Hematopoietic multipotent progenitor cell (in vitro differentiated cells): ENCODE data around the gene NKIRAS2. TPM values are rescaled to one million over a fixed set of nuclear protein-coding genes. Genes with fewer than 3 reads are reported as not detected.
"Not testable (repeated sequence)": the region's sequence is repeated elsewhere in the genome, so short reads cannot be mapped to it uniquely, and the experiment has no call there.

Experiments used
- DNase-seq, 3 donors: peaks; one replicate each; pipeline ENCODE4 v3.0.0-alpha.2; 2011 to 2015; ENCODE audit warnings: low read depth in 2 of 3, low spot score in 2 of 3
- total RNA-seq: library from RNA; depleted of rRNA; stranded (reverse); fragments of >200 nt; gene quantifications from one replicate; pipeline ENCODE4 v1.2.3, GENCODE V29; 2012

NKIRAS2 gene
- total RNA-seq, 1 donor = 40.9 TPM

- no peak for DNase-seq
Observed at GRCh38 chr17:41996855-41997164, 23.1 kb upstream of the NKIRAS2 start.

DNA sequence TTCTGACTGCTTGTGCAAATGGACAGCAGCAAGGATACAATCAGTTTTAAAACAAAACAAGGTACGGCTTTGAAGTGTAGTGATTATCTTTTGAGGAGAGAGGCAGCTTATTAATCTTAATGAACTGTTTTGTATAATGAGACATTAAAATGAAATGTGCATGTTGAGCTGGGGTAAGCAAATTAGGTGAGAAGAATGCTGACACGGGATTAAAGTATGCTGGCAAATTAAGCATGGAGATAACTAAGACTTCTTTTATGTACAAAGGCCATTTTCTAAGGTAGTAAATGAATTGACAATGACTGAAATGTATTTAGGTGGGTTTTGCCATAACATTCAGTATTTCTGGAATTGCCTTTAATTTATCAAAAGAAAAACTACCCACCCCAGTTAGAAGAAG is 21.4 kb upstream of the NKIRAS2 start:
- no peak for DNase-seq

GRCh38 chr17:42000413-42001133 is 19.3 kb upstream of the NKIRAS2 start:
- no peak for DNase-seq

- DNase-seq = no peak
Observed at GRCh38 chr17:42001729-42002128, 18.2 kb upstream of the NKIRAS2 start.

GRCh38 chr17:42002175-42002791 is 17.6 kb upstream of the NKIRAS2 start:
- no peak for DNase-seq

DNA sequence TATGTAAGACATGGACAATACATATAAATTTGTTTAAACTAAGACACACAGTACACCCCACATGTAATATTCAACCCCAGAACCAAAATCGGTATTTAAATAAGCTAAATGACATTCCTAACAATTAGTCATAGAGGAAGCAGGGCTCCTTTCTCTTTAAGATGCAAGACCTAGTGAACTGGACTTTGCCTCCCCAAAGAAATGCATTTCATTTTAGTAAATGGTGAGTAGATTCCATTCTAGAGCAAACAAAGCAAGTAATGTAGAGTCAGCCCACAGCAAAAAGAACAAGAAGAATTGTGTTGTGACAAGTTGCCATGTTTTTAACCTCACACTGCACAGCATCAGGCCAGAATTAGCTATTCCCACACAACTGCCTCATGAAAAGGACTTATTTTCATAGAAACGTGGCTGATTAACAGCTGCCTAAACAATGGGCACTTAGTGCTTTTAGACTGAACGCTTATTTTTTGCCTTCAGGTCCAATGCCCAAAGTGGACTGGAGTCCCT is 17.0 kb upstream of the NKIRAS2 start:
- no peak for DNase-seq

DNA sequence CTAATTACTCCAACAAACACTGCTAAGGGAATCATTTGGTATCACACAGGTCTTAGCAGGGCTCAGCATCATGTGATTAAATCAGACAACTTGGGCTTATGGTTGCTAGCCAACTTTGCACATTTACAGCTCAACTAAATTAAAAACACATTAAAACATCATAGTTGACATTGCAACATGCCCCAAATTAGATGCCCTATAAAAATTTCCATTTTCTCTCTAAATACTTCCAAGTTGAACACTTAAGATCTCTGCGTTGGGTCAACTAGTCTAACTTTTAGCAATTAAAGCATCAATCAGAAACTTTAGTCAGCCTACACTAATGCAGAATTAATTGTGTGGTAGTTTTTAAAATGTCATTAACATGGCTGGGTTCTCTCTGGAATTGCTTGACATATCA is 14.7 kb upstream of the NKIRAS2 start:
- DNase-seq = no peak

DNA sequence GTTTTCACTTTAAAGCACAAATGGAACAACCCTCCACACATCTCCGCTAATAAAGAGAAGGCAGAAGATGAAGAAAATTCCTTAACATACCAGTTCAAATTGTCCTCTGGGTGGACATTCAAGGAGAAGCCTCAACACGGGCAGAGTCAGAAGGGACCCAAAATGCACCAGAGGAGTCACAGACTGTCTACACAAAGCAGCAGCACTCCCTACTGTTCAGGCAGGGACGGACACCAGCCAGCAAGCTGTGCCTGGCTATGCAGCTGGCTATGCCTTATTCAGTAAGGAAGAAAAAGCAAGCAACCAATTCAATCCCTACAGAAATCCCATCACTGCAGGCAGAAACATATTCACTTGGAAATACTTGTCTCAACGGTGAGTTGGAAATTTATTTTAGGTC is 10.7 kb upstream of the NKIRAS2 start:
- no peak for DNase-seq

- not testable (repeated sequence) for DNase-seq
Observed at GRCh38 chr17:42010266-42010680, 9.6 kb upstream of the NKIRAS2 start.

DNA sequence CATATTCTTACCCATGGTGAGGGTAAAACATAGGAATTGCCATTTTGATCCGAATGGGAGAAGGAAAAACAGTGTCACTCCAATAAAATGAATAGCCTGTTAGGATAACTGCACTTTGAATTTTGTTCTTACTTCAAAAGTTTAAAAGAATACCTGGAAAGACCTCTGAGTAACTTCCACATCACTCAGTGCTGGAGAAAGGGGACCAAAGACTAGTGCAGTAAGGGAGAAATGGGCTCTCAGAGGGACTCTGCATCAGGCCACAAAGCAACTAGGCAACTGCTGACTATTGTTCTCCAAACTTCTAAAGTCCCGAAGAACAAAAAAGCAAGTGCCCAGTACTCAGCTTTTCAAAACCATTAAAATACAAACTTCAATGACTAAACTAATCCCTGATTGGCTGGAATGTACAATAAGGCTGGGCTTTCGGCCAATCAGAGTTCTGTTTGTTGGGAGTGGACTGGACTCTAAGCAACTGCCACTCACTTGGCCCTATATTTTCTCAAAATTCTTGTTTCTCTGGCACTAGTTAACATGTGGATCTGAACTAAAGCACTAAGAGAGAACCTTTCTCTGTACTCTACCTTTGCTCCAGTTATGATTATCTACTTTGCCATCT is 8.9 kb upstream of the NKIRAS2 start:
- DNase-seq = peak in 1 of 3 donors; percentile 32

GRCh38 chr17:42012363-42012762 is 7.5 kb upstream of the NKIRAS2 start:
- DNase-seq = not testable (repeated sequence)

DNA sequence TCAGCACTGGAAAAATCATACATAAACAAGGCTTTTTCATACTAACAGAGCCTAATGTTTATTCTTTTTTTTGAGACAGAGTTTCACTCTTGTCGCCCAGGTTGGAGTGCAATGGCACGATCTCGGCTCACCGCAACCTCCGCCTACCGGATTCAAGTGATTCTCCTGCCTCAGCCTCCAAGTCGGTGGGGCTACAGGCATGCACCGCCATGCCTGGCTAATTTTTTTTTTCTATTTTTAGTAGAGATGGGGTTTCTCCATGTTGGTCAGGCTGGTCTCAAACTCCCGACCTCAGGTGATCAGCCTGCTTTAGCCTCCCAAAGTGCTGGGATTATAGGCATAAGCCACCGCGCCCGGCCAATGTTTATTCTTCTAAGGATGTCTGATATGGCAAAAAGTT is 6.2 kb upstream of the NKIRAS2 start:
- not testable (repeated sequence) for DNase-seq

DNA sequence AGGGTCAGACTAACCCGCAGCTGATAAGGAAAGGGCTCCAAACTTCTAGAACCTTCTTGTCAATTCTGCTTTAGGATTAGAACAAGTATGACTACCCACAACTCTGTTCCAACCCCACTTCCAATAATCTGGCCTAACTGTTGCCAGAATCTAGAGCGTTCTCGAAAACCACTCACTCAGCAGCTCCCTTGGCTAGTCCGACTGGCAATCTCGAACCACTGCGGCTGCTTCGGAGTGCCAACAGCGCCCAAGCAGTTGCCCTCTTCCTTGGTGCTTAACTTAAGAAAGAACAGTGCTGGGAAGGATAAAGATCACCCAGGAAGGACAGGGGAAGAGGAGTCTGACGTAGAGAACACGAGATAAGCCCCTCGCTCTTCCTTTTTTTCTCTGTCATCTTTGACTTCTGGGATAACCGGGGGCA is 3.5 kb upstream of the NKIRAS2 start:
- DNase-seq = no peak

- peak; percentile 67 to 95 (median 94) for DNase-seq
Observed at GRCh38 chr17:42016941-42017865, 2.7 kb upstream of the NKIRAS2 start, which contains the start of gene DNAJC7. TSS of gene DNAJC7 (minus strand) at chr17:42017439. CDS start at chr17:42017416, 23 bp downstream.

DNA sequence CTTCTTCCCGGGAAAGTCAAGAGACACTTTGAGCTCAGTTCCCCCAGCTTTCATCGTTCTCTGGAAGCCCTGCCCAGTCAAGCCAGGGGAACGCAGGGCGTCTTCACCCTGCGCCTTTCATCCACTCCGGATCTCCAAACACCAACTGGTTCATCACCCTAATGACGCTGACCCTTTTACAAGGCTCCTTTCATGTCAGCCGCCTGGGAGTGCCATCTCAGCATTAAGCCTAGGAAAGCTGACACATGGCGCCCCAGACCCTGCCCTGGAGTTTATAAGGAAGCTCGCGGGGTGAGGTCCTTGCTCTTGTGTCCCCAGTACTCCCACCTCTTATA is 2.1 kb upstream of the NKIRAS2 start:
- peak in 1 of 3 donors; percentile 58 for DNase-seq

GRCh38 chr17:42018339-42018738 is 1.6 kb upstream of the NKIRAS2 start:
- no peak for DNase-seq

DNA sequence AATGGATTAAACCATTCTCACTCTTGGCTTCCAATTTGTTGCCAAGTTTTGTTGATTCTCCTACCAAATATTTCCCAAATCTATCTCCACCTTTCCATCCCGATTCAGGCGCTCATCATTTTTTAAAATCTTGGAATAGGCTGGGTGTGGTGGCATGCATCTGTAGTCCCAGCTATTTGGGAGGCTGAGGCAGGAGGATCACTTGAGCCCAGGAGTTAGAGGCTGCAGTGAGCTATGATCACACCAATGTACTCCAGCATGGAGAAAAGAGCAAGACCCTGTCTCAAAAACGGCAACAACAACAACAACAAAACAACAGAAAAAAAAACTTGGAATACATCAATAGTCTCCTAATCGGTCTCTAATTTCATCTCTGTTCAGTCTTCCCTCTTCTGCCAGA is 902 bp upstream of the NKIRAS2 start:
- no peak for DNase-seq

- DNase-seq = not testable (repeated sequence)
Observed at GRCh38 chr17:42020845-42021244, 955 bp downstream of the NKIRAS2 start.

DNA sequence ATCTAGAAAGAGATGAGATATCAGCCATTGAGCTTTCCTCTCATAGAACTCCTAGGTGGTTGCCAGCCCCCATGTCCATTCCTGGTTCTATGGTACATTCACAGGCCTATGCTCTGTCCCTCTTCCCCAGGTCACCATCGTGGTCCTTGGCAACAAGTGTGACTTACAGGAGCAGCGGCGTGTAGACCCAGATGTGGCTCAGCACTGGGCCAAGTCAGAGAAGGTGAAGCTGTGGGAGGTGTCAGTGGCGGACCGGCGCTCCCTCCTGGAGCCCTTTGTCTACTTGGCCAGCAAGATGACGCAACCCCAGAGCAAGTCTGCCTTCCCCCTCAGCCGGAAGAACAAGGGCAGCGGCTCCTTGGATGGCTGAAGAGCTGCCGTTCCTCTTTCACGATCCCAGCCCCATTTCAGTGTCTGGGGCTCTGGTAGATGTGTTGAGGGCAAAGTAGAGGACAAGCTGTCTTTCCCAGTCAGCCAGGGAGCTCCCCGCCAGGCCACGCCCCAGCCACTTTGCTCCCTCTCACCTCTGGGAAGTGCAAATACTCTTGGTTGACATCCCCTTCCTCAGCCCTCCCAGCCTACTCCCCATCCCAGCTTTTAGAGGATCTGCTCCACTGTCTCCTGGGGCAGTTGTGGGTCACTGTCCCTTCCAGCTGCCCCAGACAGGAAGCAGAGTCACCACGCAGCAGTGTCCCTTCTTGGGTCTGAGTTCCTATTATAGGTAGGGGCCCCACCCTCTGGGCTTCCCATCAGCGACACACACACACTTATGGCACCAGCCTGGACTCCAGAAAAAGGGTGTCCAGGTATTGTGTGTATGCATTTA is 3.8 kb downstream of the NKIRAS2 start:
- DNase-seq = no peak

DNA sequence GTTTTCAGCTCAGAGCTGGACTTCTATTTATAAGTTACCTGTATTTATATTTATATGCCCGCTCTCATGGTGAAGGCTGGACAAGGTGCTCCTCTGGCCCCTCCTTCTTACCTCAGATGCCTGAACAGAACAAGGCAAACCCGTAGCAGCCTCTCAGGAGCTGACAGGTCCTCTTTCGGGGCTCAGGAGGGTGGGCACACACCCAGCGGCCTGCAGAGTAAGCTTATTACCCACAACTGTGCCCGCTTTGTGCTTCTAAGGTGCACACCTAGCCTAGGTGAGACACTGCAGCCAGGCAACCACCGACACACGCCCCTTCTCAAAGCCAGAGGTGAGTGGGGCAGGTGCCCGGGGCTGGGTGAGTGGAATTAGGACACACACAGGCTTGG is 5.3 kb downstream of the NKIRAS2 start:
- no peak for DNase-seq
